Stimulated activated CD8-positive, alpha-beta memory T cell treated with anti-CD3 and anti-CD28 coated beads, Interleukin-12 subunit alpha, Interleukin-12 subunit beta, amount 100 ng/mL, for 24 hours (primary cell): Measurements from ENCODE around the gene RGS5.

Experiments
- DNase-seq: peaks from one replicate; pipeline ENCODE4 v3.0.0-alpha.2; 2020; ENCODE audit errors: extremely low read depth

Gene RGS5

GRCh38 chr1:163182330-163182949 lies 20.3 kb downstream of the RGS5 start:
- no peak for DNase-seq

- DNase-seq, result no peak
Measured at GRCh38 chr1:163178628-163179027, 24.1 kb downstream of the RGS5 start.

- no peak for DNase-seq
Measured at GRCh38 chr1:163176797-163177196, 25.9 kb downstream of the RGS5 start.

- DNase-seq, result no peak
Measured at GRCh38 chr1:163174524-163175437, 27.9 kb downstream of the RGS5 start.

- no peak for DNase-seq
Measured at GRCh38 chr1:163173121-163173520, 29.6 kb downstream of the RGS5 start.

- no peak for DNase-seq
Measured at GRCh38 chr1:163172596-163172995, 30.1 kb downstream of the RGS5 start.

- DNase-seq, result no peak
Measured at GRCh38 chr1:163171826-163172225, 30.9 kb downstream of the RGS5 start.

- no peak for DNase-seq
Measured at GRCh38 chr1:163170975-163171676, 31.6 kb downstream of the RGS5 start.

GRCh38 chr1:163170331-163170730 lies 32.4 kb downstream of the RGS5 start:
- DNase-seq, result no peak

- DNase-seq, result no peak
Measured at GRCh38 chr1:163169553-163169952, 33.2 kb downstream of the RGS5 start.

- no peak for DNase-seq
Measured at GRCh38 chr1:163168053-163168452, 34.7 kb downstream of the RGS5 start.

- no peak for DNase-seq
Measured at GRCh38 chr1:163166886-163167555, 35.7 kb downstream of the RGS5 start.

- no peak for DNase-seq
Measured at GRCh38 chr1:163165119-163165518, 37.6 kb downstream of the RGS5 start.

- DNase-seq, result no peak
Measured at GRCh38 chr1:163163881-163164582, 38.7 kb downstream of the RGS5 start.

- DNase-seq, result no peak
Measured at GRCh38 chr1:163163163-163163562, 39.6 kb downstream of the RGS5 start.

GRCh38 chr1:163162381-163162914 lies 40.3 kb downstream of the RGS5 start:
- DNase-seq, result no peak

GRCh38 chr1:163161841-163162240 lies 40.9 kb downstream of the RGS5 start:
- no peak for DNase-seq

GRCh38 chr1:163161337-163161736 lies 41.4 kb downstream of the RGS5 start:
- no peak for DNase-seq

GRCh38 chr1:163155606-163156005 lies 47.1 kb downstream of the RGS5 start:
- DNase-seq, result no peak

GRCh38 chr1:163148911-163149310 lies 53.8 kb downstream of the RGS5 start:
- DNase-seq, result no peak

GRCh38 chr1:163147019-163147418 lies 55.7 kb downstream of the RGS5 start:
- DNase-seq, result no peak
